Nephron (organoid): Measurements from ENCODE around the gene ZNF331.

Experiments used
- H3K27ac Mint-ChIP-seq, 3 experiments: 2 replicates each; pipeline ENCODE4 v1.8.0; 2020; ENCODE audit warnings: mixed read lengths in 3 of 3, mild to moderate bottlenecking in 2 of 3, moderate library complexity in 1 of 3
- H3K27me3 Mint-ChIP-seq: 2 replicates; pipeline ENCODE4 v1.8.0; 2021; ENCODE audit warnings: low read depth, mild to moderate bottlenecking, moderate library complexity, mixed read lengths
- H3K36me3 Mint-ChIP-seq: 2 replicates; pipeline ENCODE4 v1.8.0; 2020; ENCODE audit warnings: low read depth, mixed read lengths
- H3K4me1 Mint-ChIP-seq: 2 replicates; pipeline ENCODE4 v1.8.0; 2020; ENCODE audit warnings: mixed read lengths
- H3K4me3 Mint-ChIP-seq, 3 experiments: 2 replicates each; pipeline ENCODE4 v1.8.0; 2020; ENCODE audit warnings: mild to moderate bottlenecking in 3 of 3, mixed read lengths in 3 of 3, moderate library complexity in 2 of 3
- H3K9me3 Mint-ChIP-seq: 2 replicates; pipeline ENCODE4 v1.8.0; 2020; ENCODE audit warnings: mixed read lengths
- TF ChIP-seq, protein P1 (sequence below), 3 experiments: fragments of 200-600 bp; sonication (generic); IDR thresholded peaks; one replicate each; pipeline ENCODE4 v1.5.0; 2021; ENCODE audit warnings: antibody characterized with exemption in 3 of 3; ENCODE audit not compliant: unreplicated experiment in 3 of 3

Gene ZNF331

DNA sequence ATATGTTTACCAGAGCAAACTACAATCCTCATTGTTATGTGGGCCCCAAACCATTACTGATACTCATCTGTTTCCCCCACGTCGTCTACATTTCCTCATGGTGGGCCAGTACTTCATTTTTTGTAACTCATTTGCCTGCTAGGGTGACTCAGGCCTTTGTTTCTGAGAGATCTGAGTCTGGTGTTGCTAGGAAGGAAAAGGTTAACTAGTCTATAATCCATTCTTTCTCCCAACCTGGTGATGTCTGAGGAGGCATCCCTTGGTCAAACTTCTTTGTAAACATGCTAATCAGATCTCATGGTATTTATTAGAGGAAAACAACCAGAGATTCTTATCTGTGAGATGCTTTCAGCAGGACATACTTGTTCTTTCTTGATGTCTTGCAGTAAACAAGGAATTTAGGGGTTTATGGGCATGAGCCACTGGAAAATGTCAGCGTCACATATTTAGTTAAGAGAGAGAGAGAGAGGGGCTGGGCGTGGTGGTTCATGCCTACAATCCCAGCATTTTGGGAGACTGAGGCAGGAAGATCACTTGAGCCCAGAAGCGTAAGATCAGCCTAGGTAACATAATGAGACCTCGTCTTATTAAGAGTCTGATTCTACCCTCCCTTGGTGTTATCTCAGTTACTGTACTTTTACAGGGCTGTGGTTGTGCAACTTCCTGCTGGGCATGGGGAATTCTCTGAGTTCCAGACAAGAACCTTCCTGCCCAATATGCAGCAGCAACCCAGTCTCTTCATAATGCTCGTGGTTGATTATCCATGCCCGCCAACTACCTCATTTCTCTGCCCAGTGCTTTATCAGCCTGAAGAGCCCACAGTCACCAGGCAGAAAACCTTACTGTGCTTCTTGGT is 84.2 kb downstream of the ZNF331 start:
- Mint-ChIP-seq H3K4me3 (no peak overlapping the region), H3K9me3 (no peaks in the 10 kb centered on the region), H3K27me3 (no peaks in the 10 kb centered on the region), H3K4me1 (no peaks in the 10 kb centered on the region), H3K27ac (no peak overlapping the region), H3K36me3 (no peaks in the 10 kb centered on the region)
- TF ChIP-seq, protein P1, sequence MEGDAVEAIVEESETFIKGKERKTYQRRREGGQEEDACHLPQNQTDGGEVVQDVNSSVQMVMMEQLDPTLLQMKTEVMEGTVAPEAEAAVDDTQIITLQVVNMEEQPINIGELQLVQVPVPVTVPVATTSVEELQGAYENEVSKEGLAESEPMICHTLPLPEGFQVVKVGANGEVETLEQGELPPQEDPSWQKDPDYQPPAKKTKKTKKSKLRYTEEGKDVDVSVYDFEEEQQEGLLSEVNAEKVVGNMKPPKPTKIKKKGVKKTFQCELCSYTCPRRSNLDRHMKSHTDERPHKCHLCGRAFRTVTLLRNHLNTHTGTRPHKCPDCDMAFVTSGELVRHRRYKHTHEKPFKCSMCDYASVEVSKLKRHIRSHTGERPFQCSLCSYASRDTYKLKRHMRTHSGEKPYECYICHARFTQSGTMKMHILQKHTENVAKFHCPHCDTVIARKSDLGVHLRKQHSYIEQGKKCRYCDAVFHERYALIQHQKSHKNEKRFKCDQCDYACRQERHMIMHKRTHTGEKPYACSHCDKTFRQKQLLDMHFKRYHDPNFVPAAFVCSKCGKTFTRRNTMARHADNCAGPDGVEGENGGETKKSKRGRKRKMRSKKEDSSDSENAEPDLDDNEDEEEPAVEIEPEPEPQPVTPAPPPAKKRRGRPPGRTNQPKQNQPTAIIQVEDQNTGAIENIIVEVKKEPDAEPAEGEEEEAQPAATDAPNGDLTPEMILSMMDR (IDR thresholded peaks at IDR 0.05; ENCODE audit: unreplicated experiment in 3 of 3): no peak

DNA sequence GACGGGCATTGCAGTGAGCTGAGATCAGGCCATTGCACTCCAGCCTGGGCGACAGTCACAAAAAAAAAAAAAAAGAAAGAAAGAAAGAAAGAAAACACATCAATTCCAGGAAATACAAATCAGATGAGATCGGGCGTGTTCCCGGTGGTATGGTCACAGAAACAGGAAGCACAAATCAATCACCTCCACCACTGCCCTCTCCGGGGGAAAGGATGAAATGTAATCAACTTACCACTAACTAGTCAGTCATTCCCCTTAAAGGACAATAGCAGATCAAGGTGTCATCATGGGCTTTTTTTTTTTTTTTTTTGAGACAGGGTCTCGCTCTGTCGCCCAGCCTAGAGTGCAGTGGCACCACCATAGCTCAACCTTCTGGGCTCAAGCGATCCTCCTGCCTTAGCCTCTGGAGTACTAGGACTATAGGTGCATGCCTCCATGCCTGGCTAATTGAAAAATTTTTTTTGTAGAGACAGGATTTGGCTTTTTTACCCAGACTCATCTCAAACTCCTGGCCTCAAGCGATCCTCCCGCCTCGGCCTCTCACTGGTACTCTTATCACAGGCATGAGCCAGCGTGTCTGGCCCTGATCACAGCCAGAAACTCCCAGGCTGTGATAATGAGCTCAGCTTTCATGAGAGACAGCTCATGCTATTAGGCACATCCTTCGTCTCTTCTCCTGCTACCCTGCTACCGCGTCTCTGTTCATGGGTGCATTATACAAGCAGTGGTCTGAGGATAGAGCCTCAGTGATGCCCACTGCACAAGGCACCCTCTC is 87.0 kb downstream of the ZNF331 start:
- no peaks in the 10 kb centered on the region for H3K9me3 Mint-ChIP-seq
- H3K4me3 Mint-ChIP-seq: no peak overlapping the region
- TF ChIP-seq, protein P1 (IDR thresholded peaks at IDR 0.05; ENCODE audit: unreplicated experiment in 3 of 3): no peak
- no peak overlapping the region for H3K27ac Mint-ChIP-seq
- H3K27me3 Mint-ChIP-seq: no peaks in the 10 kb centered on the region
- no peaks in the 10 kb centered on the region for H3K36me3 Mint-ChIP-seq
- H3K4me1 Mint-ChIP-seq: no peaks in the 10 kb centered on the region

DNA sequence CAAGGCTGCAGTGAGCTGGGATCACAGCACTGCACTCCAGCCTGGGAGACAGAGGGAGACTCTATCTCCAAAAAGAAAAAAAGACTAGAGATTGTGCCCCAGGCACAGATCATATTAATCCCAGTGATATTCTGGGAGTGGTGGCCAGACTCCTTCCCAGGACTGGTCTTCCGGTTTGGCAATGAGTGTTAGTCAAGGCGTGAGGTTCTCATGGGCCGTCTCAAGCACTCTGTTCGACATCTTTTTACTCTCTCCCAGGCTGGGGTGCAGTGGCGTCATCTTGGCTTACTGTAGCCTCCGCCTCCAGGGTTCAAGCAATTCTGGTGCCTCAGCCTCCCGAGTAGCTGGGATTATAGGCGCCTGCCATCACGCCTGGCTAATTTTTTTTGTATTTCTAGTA is 88.5 kb downstream of the ZNF331 start:
- Mint-ChIP-seq H3K4me1 (no peaks in the 10 kb centered on the region), H3K4me3 (no peak overlapping the region), H3K27ac (no peak overlapping the region), H3K36me3 (no peaks in the 10 kb centered on the region), H3K27me3 (no peaks in the 10 kb centered on the region), H3K9me3 (no peaks in the 10 kb centered on the region)
- TF ChIP-seq, protein P1 (IDR thresholded peaks at IDR 0.05; ENCODE audit: unreplicated experiment in 3 of 3): no peak

DNA sequence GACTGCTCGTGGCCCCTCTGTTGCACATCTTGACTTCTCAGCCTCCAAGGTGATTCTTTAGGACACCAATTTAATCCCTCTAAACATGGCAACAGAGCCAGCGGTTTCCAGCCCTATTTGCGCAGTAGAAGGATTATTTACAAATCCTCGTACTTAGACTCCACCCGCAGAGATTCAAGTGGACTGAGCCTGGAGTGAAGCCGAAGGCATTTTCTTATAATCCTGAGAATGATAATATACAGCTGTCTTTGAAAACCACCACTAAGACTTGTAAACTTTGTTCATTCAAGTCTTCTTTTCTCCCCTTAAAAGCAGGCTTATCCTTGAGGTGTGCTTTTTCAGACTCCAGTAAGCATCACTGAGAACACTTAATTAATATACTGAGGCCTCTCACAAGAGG is 89.0 kb downstream of the ZNF331 start:
- H3K4me3 Mint-ChIP-seq: no peak overlapping the region
- H3K27ac Mint-ChIP-seq: no peak overlapping the region
- TF ChIP-seq, protein P1 (IDR thresholded peaks at IDR 0.05; ENCODE audit: unreplicated experiment in 3 of 3): no peak
- no peaks in the 10 kb centered on the region for H3K4me1 Mint-ChIP-seq
- H3K36me3 Mint-ChIP-seq: no peaks in the 10 kb centered on the region
- H3K27me3 Mint-ChIP-seq: no peaks in the 10 kb centered on the region
- no peaks in the 10 kb centered on the region for H3K9me3 Mint-ChIP-seq
